Immature natural killer cell (primary cell): ENCODE measurements around the gene CDC25C. TPM values are rescaled to one million over a fixed set of nuclear protein-coding genes. Genes with fewer than 3 reads are reported as not detected.
"Not testable (repeated sequence)": the region's sequence is repeated elsewhere in the genome, so short reads cannot be mapped to it uniquely, and the experiment has no call there.

Experiments used
- DNase-seq, 3 donors: peaks; one replicate each; pipeline ENCODE4 v3.0.0; 2022; ENCODE audit warnings: mixed read lengths in 1 of 3
- H3K27ac Mint-ChIP-seq, 6 donors: one replicate each; pipeline ENCODE4 v1.8.0; 2020; ENCODE audit warnings: mixed read lengths in 6 of 6, mild to moderate bottlenecking in 5 of 6, inconsistent platforms in 4 of 6, moderate library complexity in 3 of 6
- H3K27me3 Mint-ChIP-seq, 3 donors: one replicate each; pipeline ENCODE4 v1.8.0; 2020 to 2021; ENCODE audit warnings: low read depth in 3 of 3, mild to moderate bottlenecking in 3 of 3, mixed read lengths in 3 of 3, moderate library complexity in 3 of 3, inconsistent platforms in 1 of 3
- H3K36me3 Mint-ChIP-seq, 3 donors: one replicate each; pipeline ENCODE4 v1.8.0; 2020; ENCODE audit warnings: mixed read lengths in 3 of 3, inconsistent platforms in 2 of 3, mild to moderate bottlenecking in 2 of 3
- H3K4me1 Mint-ChIP-seq, 2 donors: one replicate each; pipeline ENCODE4 v1.8.0; 2020; ENCODE audit warnings: inconsistent platforms in 2 of 2, mild to moderate bottlenecking in 2 of 2, mixed read lengths in 2 of 2, moderate library complexity in 1 of 2
- H3K4me3 Mint-ChIP-seq, 5 donors: one replicate each; pipeline ENCODE4 v1.8.0; 2020; ENCODE audit warnings: mild to moderate bottlenecking in 5 of 5, mixed read lengths in 5 of 5, inconsistent platforms in 3 of 5, moderate library complexity in 3 of 5
- H3K9me3 Mint-ChIP-seq, 6 donors: one replicate each; pipeline ENCODE4 v1.8.0; 2020; ENCODE audit warnings: mild to moderate bottlenecking in 6 of 6, mixed read lengths in 6 of 6, inconsistent platforms in 4 of 6, moderate library complexity in 3 of 6
- polyA plus RNA-seq, 3 donors: library from polyadenylated mRNA; unstranded; fragments of 300-500 nt; fragmentation: Illumina TruSeq; gene quantifications; one replicate each; pipeline ENCODE4 v1.2.3, GENCODE V29; 2021

Gene CDC25C
- polyA plus RNA-seq, 3 donors from 2014 or later, result 0.19 to 2.3 (median 0.57) TPM

DNA sequence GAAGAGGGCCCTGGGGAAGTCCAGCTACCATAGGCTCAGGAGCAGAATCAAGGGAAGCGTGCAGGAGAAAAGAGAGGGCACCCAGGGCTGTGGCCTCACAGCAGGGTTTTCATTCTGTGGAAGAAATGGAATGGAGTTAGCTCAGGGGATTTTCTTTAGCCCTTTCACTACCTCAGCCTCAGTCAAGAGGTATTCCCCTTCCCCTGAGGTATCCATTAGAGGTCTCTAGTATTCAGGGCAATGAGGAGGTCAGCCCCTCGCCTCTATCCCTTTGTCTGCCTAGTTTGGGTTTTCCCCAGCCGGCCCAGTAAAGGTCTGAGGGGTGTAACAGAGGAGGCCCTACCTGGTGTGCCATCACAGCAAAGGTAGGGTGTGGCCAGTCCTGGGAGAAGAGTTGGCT is 78.7 kb downstream of the CDC25C start:
- no peaks in the 10 kb centered on the region for H3K9me3 Mint-ChIP-seq
- H3K4me1 Mint-ChIP-seq, result no peaks in the 10 kb centered on the region
- no peak for DNase-seq
- H3K27ac Mint-ChIP-seq, result no peak overlapping the region
- no peak overlapping the region for H3K4me3 Mint-ChIP-seq
- peaks cover 3 to 6% (median 6%) of the 10 kb centered on the region in 3 donors for H3K27me3 Mint-ChIP-seq
- no peaks in the 10 kb centered on the region for H3K36me3 Mint-ChIP-seq

DNA sequence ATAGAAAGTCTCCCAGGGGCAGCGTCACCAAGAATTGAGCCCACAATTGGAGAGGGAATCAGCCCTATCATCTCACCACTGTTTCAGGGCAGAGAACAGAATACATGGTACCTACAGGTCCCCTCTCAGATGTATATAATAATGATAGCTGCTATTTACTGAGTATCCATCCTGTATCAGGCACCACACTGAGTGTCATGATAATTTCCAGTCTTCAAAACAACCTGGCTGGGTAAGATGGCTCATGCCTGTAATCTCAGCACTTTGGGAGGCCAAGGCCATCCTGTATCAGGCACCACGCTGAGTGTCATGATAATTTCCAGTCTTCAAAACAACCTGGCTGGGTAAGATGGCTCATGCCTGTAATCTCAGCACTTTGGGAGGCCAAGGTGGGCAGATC is 83.8 kb downstream of the CDC25C start:
- H3K4me1 Mint-ChIP-seq, DNase-seq, H3K27ac Mint-ChIP-seq, H3K9me3 Mint-ChIP-seq, H3K36me3 Mint-ChIP-seq, H3K4me3 Mint-ChIP-seq: not testable (repeated sequence)
- peaks cover 2 to 11% (median 6%) of the 10 kb centered on the region in 3 donors for H3K27me3 Mint-ChIP-seq

DNA sequence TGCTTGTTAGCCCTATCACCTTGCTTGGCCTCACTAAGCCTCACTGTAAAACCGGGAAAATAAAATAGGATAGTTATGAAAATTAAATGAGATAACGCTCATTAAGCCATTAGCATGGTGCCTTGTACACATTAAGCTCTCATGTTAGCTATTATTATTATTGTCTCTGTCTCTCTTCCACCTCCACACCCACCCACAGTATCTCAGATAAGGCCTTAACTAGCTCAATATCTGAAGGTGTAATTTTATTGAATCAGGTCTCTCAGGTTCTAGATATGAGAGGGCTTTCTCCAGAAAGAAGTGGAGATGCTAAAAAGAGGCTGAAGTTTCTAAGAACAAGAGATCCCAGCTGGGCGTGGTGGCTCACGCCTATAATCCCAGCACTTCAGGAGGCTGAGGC is 84.8 kb downstream of the CDC25C start:
- peaks cover 0 to 8% (median 7%) of the 10 kb centered on the region in 3 donors for H3K27me3 Mint-ChIP-seq
- no peak overlapping the region for H3K27ac Mint-ChIP-seq
- peaks cover 3 to 6% of the 10 kb centered on the region in 2 donors for H3K4me1 Mint-ChIP-seq
- no peaks in the 10 kb centered on the region for H3K36me3 Mint-ChIP-seq
- H3K4me3 Mint-ChIP-seq, result no peak overlapping the region
- DNase-seq, result no peak
- H3K9me3 Mint-ChIP-seq, result no peaks in the 10 kb centered on the region

DNA sequence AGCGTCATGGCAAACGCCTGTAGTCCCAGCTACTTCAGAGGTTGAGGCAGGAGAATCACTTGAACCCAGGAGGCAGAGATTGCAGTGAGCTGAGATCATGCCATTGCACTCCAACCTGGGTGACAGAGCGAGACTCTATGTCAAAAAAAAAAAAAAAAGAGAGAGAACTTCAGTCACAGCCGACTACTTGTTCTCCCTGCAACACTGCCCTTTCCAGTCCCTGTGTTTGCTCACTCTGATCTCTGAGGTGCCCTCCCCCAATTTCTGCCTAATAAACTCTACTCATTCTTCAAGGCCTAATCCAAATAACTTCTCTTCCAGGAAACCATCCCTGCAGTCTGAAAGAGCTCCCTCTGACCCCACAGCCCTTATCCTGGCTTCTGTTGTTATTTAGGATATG is 85.3 kb downstream of the CDC25C start:
- peaks cover 6 to 10% of the 10 kb centered on the region in 2 donors for H3K4me1 Mint-ChIP-seq
- no peaks in the 10 kb centered on the region for H3K9me3 Mint-ChIP-seq
- H3K27ac Mint-ChIP-seq, result no peak overlapping the region
- peaks cover 2 to 10% (median 8%) of the 10 kb centered on the region in 3 donors for H3K27me3 Mint-ChIP-seq
- no peaks in the 10 kb centered on the region for H3K36me3 Mint-ChIP-seq
- no peak overlapping the region for H3K4me3 Mint-ChIP-seq
- no peak for DNase-seq

DNA sequence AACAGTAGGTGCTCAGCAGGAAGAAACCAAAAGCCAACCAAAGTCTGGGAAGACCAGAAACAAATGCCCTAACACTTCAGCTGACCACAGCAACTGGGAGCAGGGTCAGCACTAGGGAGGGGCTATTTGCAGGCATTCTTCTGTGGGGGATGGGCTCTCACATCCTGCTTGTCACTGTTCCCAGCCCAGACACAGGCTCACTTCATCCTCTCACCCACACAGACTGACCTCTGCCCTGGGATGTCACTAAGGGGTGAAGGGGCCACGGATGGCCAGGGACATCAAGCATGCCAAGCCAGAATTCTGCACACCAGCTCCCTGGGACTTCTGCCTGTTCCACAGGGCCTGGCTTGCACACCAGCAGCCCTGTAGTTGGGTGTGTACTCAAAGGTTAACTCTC is 85.9 kb downstream of the CDC25C start:
- Mint-ChIP-seq H3K4me1 (peaks cover 8 to 16% of the 10 kb centered on the region in 2 donors), H3K9me3 (no peaks in the 10 kb centered on the region), H3K36me3 (no peaks in the 10 kb centered on the region), H3K4me3 (no peak overlapping the region), H3K27me3 (peaks cover 4 to 11% (median 10%) of the 10 kb centered on the region in 3 donors), H3K27ac (no peak overlapping the region)
- no peak for DNase-seq

DNA sequence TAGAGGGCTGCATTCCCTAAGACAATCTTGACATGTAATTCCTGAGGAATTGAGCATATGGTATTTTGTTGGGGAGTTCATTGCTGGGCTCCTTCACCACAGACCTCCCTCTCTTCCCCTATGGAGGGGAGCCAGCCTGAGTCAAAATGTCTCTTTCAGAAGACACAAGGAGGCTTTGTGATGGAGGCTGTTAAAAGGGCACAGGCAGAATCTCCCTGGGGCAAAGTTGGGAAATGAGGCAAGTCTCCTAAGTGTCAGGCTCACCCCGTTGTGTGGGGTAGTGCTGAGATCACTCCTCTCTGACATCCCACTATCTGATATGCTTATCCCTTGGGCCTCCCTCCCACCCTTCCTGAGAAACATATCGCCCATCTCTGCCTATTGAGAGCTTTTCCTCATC is 87.8 kb downstream of the CDC25C start:
- no peak overlapping the region for H3K4me3 Mint-ChIP-seq
- H3K9me3 Mint-ChIP-seq, result no peaks in the 10 kb centered on the region
- no peaks in the 10 kb centered on the region for H3K36me3 Mint-ChIP-seq
- no peak for DNase-seq
- H3K27ac Mint-ChIP-seq, result no peak overlapping the region
- H3K4me1 Mint-ChIP-seq, result peaks cover 10 to 21% of the 10 kb centered on the region in 2 donors
- peaks cover 9 to 13% (median 12%) of the 10 kb centered on the region in 3 donors for H3K27me3 Mint-ChIP-seq

DNA sequence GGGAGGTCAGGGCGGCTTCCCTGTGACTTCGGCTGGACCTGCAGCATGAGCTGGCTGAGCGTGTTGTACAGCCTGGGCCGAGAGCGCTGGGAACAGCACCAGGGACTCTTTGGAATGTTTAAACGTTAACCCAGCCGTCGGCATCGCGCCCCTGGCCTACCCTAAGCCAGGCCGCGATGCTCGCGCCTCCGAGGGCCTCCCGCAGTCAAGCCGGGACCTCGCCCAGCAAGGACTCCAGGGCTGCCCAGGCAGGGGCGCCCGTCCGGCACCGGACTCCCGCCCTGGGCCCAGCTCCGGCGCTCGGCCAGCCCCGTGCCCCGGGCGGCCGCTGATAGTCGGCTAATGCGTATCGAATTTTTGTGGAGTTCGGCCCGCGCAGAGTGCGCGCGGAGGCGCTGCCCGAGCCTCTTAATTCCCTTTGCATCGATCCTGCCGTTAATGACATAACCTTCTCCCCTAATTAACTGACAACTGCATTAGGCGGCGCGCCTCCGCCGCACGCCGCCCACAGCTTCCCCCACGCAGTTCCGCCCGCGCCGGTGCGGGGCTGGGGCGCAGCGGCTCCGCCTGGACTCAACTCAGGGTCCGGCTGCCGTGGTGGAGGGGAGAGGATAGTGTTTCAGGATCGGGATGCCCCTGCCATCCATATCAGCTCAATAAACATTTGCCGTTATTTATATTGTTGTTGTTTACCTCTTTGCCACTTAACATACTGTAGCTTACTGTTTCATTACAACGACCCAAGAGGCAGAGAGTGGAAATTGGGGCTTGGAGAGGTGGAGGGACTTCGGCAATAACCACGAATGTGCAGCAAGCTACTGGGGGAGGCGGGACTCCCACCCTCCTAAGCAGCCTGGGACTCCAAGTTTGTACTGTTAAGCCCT is 89.7 kb downstream of the CDC25C start:
- no peaks in the 10 kb centered on the region for H3K9me3 Mint-ChIP-seq
- H3K27ac Mint-ChIP-seq, result no peak overlapping the region
- peak overlapping the region; percentile 39 to 67 (median 57) for H3K4me3 Mint-ChIP-seq
- no peak for DNase-seq
- H3K27me3 Mint-ChIP-seq, result peaks cover 10 to 13% (median 12%) of the 10 kb centered on the region in 3 donors
- H3K36me3 Mint-ChIP-seq, result no peaks in the 10 kb centered on the region
- peaks cover 10 to 21% of the 10 kb centered on the region in 2 donors for H3K4me1 Mint-ChIP-seq

DNA sequence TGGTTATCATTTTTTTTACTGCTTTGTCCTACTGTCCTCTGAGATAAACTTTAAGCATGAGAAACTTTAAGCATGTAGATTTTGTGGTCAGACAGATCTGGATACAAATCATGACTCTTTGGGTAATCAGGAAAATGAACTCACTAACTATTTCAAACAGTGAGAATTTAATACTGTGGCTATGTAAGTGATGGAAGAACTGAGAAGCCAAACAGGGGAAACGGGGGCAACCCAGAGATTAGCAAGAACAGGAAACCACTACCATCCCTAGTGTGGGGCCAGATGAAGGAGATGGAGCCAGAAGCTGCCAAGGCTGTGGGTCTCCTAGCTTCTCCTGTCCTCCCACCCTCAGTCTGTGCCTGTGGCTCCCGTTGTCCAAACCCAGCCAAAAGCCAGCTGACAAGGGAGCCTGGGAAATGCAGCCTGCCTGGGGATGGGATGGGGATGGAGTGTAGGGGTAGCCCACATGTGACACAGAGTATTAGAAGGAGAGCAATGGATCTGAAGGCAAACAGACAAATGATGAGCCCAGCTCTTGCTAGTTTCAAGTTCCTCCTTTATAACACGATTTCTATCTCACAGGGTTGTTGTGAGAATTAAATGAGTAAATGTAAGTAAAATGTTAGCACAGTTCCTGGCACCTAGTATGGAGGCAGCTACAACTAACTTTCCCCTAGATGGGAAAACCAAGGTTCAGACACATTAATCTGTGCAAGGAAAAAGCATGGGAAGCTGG is 90.8 kb downstream of the CDC25C start:
- H3K9me3 Mint-ChIP-seq, result no peaks in the 10 kb centered on the region
- no peak for DNase-seq
- peaks cover 10 to 13% (median 12%) of the 10 kb centered on the region in 3 donors for H3K27me3 Mint-ChIP-seq
- H3K4me1 Mint-ChIP-seq, result peaks cover 10 to 21% of the 10 kb centered on the region in 2 donors
- no peaks in the 10 kb centered on the region for H3K36me3 Mint-ChIP-seq
- peak overlapping the region in 3 of 5 donors; percentile 19 to 67 (median 43) for H3K4me3 Mint-ChIP-seq
- H3K27ac Mint-ChIP-seq, result no peak overlapping the region

DNA sequence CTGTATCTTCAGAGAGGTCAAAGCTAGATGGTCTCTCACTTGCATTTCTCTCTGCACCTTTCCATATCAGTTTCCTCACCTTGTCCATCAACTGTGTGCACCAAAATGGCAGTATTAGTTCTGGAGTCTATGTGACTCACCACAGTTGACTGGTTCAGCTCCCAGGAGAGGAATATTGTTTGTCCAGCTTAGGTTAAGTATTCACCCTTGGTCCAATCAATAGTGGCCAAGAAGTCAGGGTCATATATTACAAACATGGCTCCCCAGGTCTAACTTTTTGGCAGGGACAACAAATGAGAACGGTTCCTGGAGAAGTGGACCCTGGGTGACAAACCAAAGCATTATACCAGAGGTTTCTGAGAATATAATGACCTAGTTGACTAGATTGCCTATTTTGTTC is 93.6 kb downstream of the CDC25C start:
- Mint-ChIP-seq H3K4me3 (no peak overlapping the region), H3K36me3 (no peaks in the 10 kb centered on the region), H3K4me1 (peaks cover 10 to 21% of the 10 kb centered on the region in 2 donors), H3K27me3 (peaks cover 6 to 12% (median 11%) of the 10 kb centered on the region in 3 donors), H3K9me3 (no peaks in the 10 kb centered on the region), H3K27ac (no peak overlapping the region)
- no peak for DNase-seq

Other genes with a start within 250 kb of the CDC25C start
- not detected for gene WNT8A, start 247.8 kb downstream of the CDC25C start, polyA plus RNA-seq
- not detected for gene NME5, start 192.4 kb downstream of the CDC25C start, polyA plus RNA-seq
- 10 to 100 TPM; 10.6 to 32.0 (median 16.8) TPM for gene BRD8, start 153.2 kb downstream of the CDC25C start, polyA plus RNA-seq
- gene KIF20A, start 152.7 kb downstream of the CDC25C start, polyA plus RNA-seq, result under 1 TPM in 2 of 3 donors, not detected in 1; 0.34 to 0.43 TPM
- 10 to 100 TPM; 15.3 to 28.2 (median 23.6) TPM for gene CDC23, start 118.5 kb downstream of the CDC25C start, polyA plus RNA-seq
- not detected for gene GFRA3, start 57.2 kb downstream of the CDC25C start, polyA plus RNA-seq
- 10 to 100 TPM; 16.2 to 32.1 (median 25.2) TPM for gene FAM53C, start 6.5 kb upstream of the CDC25C start, polyA plus RNA-seq
- gene KDM3B, start 20.9 kb upstream of the CDC25C start, polyA plus RNA-seq, result 10 to 100 TPM in 1 of 3 donors, 1 to 10 TPM in 2; 4.0 to 14.5 (median 7.2) TPM
- under 1 TPM in 2 of 3 donors, not detected in 1; 0.11 to 0.48 TPM for gene REEP2, start 107.3 kb upstream of the CDC25C start, polyA plus RNA-seq
- gene EGR1, start 133.7 kb upstream of the CDC25C start, polyA plus RNA-seq, result under 1 TPM in 2 of 3 donors, not detected in 1; 0.52 to 0.99 TPM
- gene ETF1, start 211.4 kb upstream of the CDC25C start, polyA plus RNA-seq, result 10 to 100 TPM; 30.0 to 38.2 (median 33.5) TPM
- 100 to 1,000 TPM in 2 of 3 donors, 10 to 100 TPM in 1; 92.8 to 153 (median 145) TPM for gene HSPA9, start 243.6 kb upstream of the CDC25C start, polyA plus RNA-seq